Activated CD4-positive, alpha-beta T cell treated with anti-CD3 and anti-CD28 coated beads, Interleukin-2, amount 10 ng/mL, durations not matched to agents 24 days and 14 days (primary cell): ENCODE measurements around the gene TTC6. TPM values are rescaled to one million over a fixed set of nuclear protein-coding genes. Genes with fewer than 3 reads are reported as not detected.
A peak's percentile ranks its signal among the peaks of the same experiment; 100 is the strongest.

Source experiments
- DNase-seq: peaks from one replicate; pipeline ENCODE4 v3.0.0; 2022
- H3K27ac Mint-ChIP-seq: one replicate; pipeline ENCODE4 v1.8.0; 2022; ENCODE audit warnings: mild to moderate bottlenecking, mixed read lengths
- H3K27me3 Mint-ChIP-seq: one replicate; pipeline ENCODE4 v1.8.0; 2022; ENCODE audit warnings: mixed read lengths
- H3K36me3 Mint-ChIP-seq: one replicate; pipeline ENCODE4 v1.8.0; 2022; ENCODE audit warnings: low read depth, mild to moderate bottlenecking, mixed read lengths
- H3K4me1 Mint-ChIP-seq: one replicate; pipeline ENCODE4 v1.8.0; 2021; ENCODE audit warnings: mixed read lengths
- H3K4me3 Mint-ChIP-seq: one replicate; pipeline ENCODE4 v1.8.0; 2022; ENCODE audit warnings: mild to moderate bottlenecking, moderate library complexity, mixed read lengths
- H3K9me3 Mint-ChIP-seq: one replicate; pipeline ENCODE4 v1.8.0; 2021; ENCODE audit warnings: mixed read lengths
- intact Hi-C: fragments of 100-400 bp; cut with micrococcal nuclease; formaldehyde crosslinking; loops from one replicate; pipeline ENCODE4 v1.15.1; 2023
- total RNA-seq: library from RNA; stranded (reverse); gene quantifications from 2 replicates; pipeline ENCODE4 v1.2.3, GENCODE V29; 2022

Gene TTC6
- total RNA-seq, 1 donor from 2014 or later, result not detected

DNA sequence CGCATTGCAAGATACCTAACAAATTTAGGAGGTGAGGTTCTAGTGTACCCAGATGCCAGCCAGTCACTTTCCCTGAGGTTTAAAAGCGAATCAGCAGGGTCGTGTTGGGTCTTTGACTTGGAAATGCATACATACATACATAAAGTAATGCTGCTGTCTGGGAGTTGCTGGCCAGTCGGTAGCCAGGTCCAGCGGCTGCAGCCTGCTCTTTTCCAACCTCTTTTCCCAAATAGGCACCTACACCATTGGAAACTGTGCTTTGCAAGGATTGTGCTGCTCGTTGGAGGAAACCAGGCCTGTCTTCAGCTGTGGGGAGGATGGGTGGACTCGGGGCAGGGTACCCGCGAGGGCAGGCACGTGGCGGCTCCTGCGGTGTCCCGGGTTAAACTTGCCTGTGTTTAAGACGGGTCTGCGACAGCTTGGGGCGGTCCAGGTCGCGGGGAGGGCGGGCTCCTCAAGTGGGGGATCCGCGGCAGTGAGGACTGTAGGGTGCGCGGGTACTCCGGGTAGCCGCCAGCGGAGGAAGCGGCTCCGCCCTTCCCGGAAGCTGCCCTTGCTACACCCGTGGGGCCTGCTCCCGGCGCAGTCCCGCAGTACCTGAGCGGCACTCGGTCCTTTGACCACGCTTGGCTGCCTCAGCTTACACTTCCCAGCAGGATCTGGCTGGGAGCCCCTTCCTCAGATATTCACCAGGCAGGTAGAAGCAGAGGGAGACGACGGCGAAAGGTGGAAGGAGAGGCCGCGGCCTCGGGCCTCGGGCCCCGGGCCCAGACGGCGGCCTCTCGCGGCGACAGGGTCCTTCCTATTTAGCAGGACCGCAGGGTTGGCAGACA is 2.7 kb downstream of the TTC6 start:
- intact Hi-C loops, result loop anchor here (5.0 kb wide), 1 partner anchor 1016 kb away; the partner anchor contains the start of gene NKX2-8
- H3K36me3 Mint-ChIP-seq, result no peaks in the 10 kb centered on the region
- peaks cover 7% of the 10 kb centered on the region for H3K9me3 Mint-ChIP-seq
- H3K27ac Mint-ChIP-seq, result no peak overlapping the region
- H3K27me3 Mint-ChIP-seq, result peaks cover 71% of the 10 kb centered on the region
- no peak overlapping the region for H3K4me3 Mint-ChIP-seq
- DNase-seq, result no peak
- peaks cover 9% of the 10 kb centered on the region for H3K4me1 Mint-ChIP-seq

DNA sequence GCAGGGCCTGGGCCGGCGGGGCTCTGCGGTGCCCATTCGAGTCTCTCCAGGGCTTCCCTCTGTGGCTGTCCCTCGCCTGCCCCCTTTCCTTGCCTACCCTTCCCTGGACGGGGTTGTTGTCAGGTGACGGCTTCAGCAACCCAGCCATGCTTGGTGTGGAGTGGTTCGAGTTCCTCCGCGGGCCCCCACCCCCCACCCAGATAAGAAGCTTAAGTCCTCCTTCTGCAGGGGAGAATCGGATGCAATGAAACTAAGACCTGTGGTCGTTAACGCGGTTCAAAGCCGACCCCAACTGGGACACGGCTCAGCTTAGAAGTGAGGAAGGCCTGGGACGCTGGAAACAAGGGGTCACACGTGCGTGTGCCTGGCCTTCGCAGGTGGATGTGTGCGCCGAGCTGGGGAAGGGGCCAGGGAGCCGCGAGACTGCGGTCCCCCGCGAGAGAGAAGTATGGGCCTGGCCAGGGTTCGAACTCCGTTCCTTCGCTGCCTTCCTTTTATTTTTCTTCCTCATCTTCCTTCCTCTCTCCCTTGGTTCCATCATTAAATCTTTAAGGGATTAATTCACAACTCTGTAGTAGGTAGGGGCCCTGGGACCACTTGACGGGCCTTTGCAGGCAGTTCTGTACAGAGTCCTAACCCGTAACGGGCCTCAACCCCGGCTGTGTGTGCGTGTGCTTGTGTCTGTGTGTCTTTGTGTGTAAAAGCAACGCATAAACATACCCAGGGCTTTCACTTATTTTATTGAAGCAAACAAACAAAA is 3.5 kb downstream of the TTC6 start:
- Mint-ChIP-seq H3K9me3 (peaks cover 7% of the 10 kb centered on the region), H3K4me3 (no peak overlapping the region), H3K27me3 (peaks cover 63% of the 10 kb centered on the region), H3K4me1 (peaks cover 8% of the 10 kb centered on the region), H3K36me3 (no peaks in the 10 kb centered on the region), H3K27ac (no peak overlapping the region)
- intact Hi-C loops, result loop anchor here (5.0 kb wide), 1 partner anchor 1017 kb away; the partner anchor contains the start of gene NKX2-8
- no peak for DNase-seq

- Mint-ChIP-seq H3K27me3 (peaks cover 58% of the 10 kb centered on the region), H3K4me3 (no peak overlapping the region), H3K27ac (no peak overlapping the region), H3K36me3 (no peaks in the 10 kb centered on the region), H3K4me1 (peaks cover 5% of the 10 kb centered on the region), H3K9me3 (peaks cover 7% of the 10 kb centered on the region)
- no peak for DNase-seq
- intact Hi-C loops, result loop anchor here (5.0 kb wide), 1 partner anchor 1017 kb away; the partner anchor contains the start of gene NKX2-8
Observed at GRCh38 chr14:37599507-37600368, 4.3 kb downstream of the TTC6 start.

- H3K9me3 Mint-ChIP-seq, result peaks cover 7% of the 10 kb centered on the region
- H3K27ac Mint-ChIP-seq, result no peak overlapping the region
- H3K27me3 Mint-ChIP-seq, result peaks cover 51% of the 10 kb centered on the region
- no peak for DNase-seq
- no peaks in the 10 kb centered on the region for H3K36me3 Mint-ChIP-seq
- peaks cover 3% of the 10 kb centered on the region for H3K4me1 Mint-ChIP-seq
- no peak overlapping the region for H3K4me3 Mint-ChIP-seq
- intact Hi-C loops, result no loop called here
Observed at GRCh38 chr14:37600880-37601741, 5.7 kb downstream of the TTC6 start.

- intact Hi-C loops, result no loop called here
- H3K27ac Mint-ChIP-seq, result no peak overlapping the region
- no peak for DNase-seq
- no peak overlapping the region for H3K4me3 Mint-ChIP-seq
- peaks cover 43% of the 10 kb centered on the region for H3K27me3 Mint-ChIP-seq
- H3K36me3 Mint-ChIP-seq, result no peaks in the 10 kb centered on the region
- H3K4me1 Mint-ChIP-seq, result no peaks in the 10 kb centered on the region
- peaks cover 7% of the 10 kb centered on the region for H3K9me3 Mint-ChIP-seq
Observed at GRCh38 chr14:37601865-37602264, 6.4 kb downstream of the TTC6 start.

DNA sequence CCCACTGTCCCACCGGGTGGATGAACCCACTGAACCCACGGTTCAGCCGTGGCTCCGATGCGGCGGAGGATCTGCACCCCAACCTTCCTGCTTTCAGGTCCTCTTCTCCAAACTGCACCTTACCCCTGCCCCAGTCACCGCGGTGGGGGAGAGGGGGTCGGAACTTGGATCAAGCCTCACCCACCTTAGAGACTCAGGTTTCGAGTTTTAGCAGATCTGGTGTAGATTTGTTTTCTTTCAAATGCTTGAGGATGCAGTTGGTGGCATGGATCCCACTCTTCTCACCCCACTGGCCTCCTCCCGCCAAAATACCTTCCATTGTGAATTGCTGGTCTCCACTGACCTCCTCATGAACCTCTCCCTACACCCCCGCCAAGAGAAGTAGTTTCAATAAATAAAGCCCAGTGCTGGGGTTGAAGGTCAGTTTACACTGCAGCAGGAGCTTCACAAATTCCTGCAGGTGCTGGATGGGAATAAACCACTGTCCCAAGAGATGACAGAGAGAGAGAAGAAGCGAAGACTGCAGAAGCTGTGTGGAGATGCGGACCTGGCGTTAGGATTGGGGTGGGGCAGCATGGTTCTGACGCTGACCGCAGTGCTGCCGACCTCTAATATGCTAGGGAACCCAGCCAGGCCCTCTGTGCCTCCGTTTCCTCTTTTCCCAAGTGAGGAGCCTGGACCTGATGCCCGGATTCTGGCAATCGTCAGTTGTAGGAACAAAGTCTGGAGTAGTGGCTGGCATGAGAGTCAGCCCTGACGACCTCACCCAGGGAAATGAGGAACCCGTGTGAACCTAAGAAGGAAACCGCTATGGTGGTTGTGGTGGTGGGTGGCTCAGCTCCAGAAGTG is 7.4 kb downstream of the TTC6 start:
- Mint-ChIP-seq H3K36me3 (no peaks in the 10 kb centered on the region), H3K4me1 (no peaks in the 10 kb centered on the region), H3K27ac (no peak overlapping the region), H3K27me3 (peaks cover 36% of the 10 kb centered on the region), H3K4me3 (no peak overlapping the region), H3K9me3 (peaks cover 7% of the 10 kb centered on the region)
- no peak for DNase-seq
- intact Hi-C loops, result no loop called here

DNA sequence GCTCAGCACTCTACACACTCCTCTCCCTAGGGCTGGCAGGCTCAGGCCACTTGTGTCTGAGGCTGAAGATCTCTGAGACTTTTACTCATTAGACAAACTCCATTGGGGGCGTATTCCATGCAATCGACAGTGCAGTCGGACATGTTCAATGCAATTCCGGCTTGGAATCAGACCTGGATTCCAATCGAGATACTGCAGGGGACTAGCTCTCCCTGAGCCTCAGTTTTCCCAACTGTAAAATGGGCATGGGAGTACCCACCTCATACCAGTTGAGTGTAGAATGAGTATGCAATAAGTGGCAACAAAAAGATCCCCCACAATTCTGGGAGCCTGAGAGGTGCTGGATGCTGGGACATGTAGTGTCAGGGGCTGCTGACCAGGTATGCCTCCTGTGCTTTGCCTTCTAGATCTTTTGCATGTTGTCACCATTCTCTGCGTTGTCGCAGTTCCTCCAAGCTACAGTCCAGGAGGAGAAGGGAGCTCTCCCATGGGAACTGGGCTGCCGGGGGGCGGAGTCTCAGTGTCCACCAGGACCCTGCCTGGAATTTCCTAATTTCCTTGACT is 8.3 kb downstream of the TTC6 start:
- Mint-ChIP-seq H3K4me1 (no peaks in the 10 kb centered on the region), H3K27me3 (peaks cover 29% of the 10 kb centered on the region), H3K9me3 (peaks cover 5% of the 10 kb centered on the region), H3K27ac (no peak overlapping the region), H3K36me3 (no peaks in the 10 kb centered on the region), H3K4me3 (no peak overlapping the region)
- DNase-seq, result no peak
- intact Hi-C loops, result no loop called here

DNA sequence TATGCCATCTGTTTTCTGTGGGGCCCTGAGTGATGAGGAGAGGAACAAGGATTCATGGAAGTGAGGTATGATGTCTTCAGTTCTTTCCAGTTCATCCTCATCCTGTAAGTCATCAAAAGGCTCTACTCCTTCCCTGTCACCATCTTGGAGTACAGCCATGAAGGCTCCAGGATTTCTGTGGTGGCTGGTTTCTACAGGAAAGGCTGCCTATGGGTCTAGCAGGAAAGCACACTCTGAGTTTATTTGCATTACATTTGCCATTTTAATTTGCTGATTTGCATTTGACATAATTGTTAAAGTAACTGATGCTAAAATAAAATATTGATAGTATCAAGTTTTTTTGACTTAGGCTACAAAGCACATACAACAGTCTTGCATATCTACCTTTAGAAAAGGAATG is 11.2 kb downstream of the TTC6 start:
- H3K4me3 Mint-ChIP-seq, result no peak overlapping the region
- H3K27me3 Mint-ChIP-seq, result peaks cover 9% of the 10 kb centered on the region
- H3K4me1 Mint-ChIP-seq, result no peaks in the 10 kb centered on the region
- H3K9me3 Mint-ChIP-seq, result peaks cover 4% of the 10 kb centered on the region
- H3K27ac Mint-ChIP-seq, result no peak overlapping the region
- intact Hi-C loops, result no loop called here
- peak; percentile 33 for DNase-seq
- H3K36me3 Mint-ChIP-seq, result no peaks in the 10 kb centered on the region

- Mint-ChIP-seq H3K4me3 (no peak overlapping the region), H3K27ac (no peak overlapping the region), H3K36me3 (no peaks in the 10 kb centered on the region), H3K9me3 (peaks cover 8% of the 10 kb centered on the region), H3K4me1 (no peaks in the 10 kb centered on the region), H3K27me3 (peaks cover 6% of the 10 kb centered on the region)
- intact Hi-C loops, result no loop called here
- peak; percentile 8 for DNase-seq
Observed at GRCh38 chr14:37608649-37609048, 13.2 kb downstream of the TTC6 start.

- H3K27me3 Mint-ChIP-seq, result peaks cover 6% of the 10 kb centered on the region
Observed at GRCh38 chr14:37610945-37611523, 15.6 kb downstream of the TTC6 start.

DNA sequence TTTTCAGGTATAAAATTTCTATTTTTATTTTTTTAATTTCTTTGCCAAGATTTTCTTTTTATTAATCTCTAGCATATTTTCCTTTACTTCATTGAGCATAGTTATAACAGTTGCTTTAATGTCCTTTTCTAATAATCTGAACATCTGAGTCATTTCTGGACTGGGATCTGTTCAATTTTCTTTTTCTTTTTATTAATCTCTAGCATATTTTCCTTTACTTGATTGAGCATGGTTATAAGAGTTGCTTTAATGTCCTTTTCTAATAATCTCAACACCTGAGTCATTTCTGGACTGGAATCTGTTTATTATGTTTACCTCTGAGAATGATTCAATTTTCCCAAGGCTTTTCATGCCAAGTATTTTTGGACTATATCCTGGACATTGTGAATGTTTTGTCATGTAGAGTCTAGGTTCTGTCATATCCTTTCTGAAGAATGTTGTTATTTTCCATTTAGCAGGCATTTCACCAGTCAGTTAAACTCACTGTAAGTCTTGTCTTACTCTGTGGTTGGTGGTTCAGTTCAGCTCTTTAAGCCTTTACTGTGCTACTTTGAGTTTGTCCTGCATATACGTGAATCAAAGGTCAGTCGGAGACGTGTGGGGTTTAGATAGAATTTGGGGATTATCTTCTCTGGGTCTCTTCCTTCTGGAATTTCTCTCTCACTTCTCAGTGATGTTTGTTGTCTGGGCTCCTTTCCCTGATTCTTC is 20.3 kb downstream of the TTC6 start:
- H3K36me3 Mint-ChIP-seq, result no peaks in the 10 kb centered on the region
- no peak for DNase-seq
- intact Hi-C loops, result no loop called here

More at GRCh38 chr14:37610945-37611523, 15.6 kb downstream of the TTC6 start:
- intact Hi-C loops, result no loop called here
- H3K9me3 Mint-ChIP-seq, result peaks cover 11% of the 10 kb centered on the region
- DNase-seq, result no peak
- H3K4me3 Mint-ChIP-seq, result no peak overlapping the region
- H3K27ac Mint-ChIP-seq, result no peak overlapping the region
- H3K4me1 Mint-ChIP-seq, result no peaks in the 10 kb centered on the region
- H3K36me3 Mint-ChIP-seq, result no peaks in the 10 kb centered on the region

More for the DNA sequence above, 20.3 kb downstream of the TTC6 start:
- peaks cover 6% of the 10 kb centered on the region for H3K27me3 Mint-ChIP-seq
- no peak overlapping the region for H3K27ac Mint-ChIP-seq
- H3K9me3 Mint-ChIP-seq, result peaks cover 14% of the 10 kb centered on the region
- H3K4me3 Mint-ChIP-seq, result no peak overlapping the region
- H3K4me1 Mint-ChIP-seq, result no peaks in the 10 kb centered on the region
